HG02973 (cell line): ENCODE results near the gene LPAR1.
"Not testable (repeated sequence)": the region's sequence is repeated elsewhere in the genome, so short reads cannot be mapped to it uniquely, and the experiment has no call there.

Experiments used
- ATAC-seq: cut with Tn5 transposase; IDR thresholded peaks from one replicate; pipeline ENCODE4 v1.9.1; 2021; ENCODE audit warnings: moderate library complexity; ENCODE audit not compliant: unreplicated experiment

The LPAR1 gene

DNA sequence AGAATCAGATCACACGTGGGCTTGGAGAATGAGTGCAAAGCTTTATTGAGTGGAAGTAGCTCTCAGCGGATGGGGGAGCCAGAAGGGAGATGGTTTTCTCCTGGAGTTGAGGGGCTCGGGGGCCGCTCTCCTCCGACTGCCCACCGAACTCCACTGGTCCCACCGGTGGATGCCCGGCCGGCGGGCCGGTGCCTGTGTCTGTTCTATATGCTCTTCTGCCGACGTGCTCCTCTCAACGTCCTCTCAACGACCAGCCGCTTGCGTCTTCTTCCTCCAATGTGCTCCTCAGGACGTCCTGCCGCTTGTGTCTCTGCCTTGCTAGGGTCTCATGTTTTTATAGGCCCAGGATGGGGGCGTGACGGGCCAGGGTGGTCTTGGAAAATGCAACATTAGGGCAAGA lies 207.8 kb downstream of the LPAR1 start:
- ATAC-seq = no peak

GRCh38 chr9:110828264-110828663 lies 210.0 kb downstream of the LPAR1 start:
- ATAC-seq = no peak

GRCh38 chr9:110826400-110826799 lies 211.9 kb downstream of the LPAR1 start:
- not testable (repeated sequence) for ATAC-seq

DNA sequence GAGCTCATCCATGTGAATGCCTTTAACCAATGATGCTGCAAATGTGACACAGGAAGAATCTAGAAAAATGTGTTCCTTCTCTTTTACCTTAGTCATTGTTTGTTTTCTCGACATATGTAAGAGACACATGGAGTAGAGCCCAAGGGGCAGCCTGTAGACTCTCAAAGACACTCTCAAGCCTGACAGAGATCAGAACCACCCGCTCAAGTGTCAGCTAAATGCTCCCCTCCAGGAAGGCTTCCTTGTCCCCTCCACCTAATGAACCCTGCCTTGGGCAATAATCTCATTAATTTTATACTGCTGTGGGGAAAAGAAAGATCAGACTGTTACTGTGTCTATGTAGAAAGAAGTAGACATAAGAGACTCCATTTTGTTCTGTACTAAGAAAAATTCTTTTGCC lies 212.3 kb downstream of the LPAR1 start:
- no peak for ATAC-seq

DNA sequence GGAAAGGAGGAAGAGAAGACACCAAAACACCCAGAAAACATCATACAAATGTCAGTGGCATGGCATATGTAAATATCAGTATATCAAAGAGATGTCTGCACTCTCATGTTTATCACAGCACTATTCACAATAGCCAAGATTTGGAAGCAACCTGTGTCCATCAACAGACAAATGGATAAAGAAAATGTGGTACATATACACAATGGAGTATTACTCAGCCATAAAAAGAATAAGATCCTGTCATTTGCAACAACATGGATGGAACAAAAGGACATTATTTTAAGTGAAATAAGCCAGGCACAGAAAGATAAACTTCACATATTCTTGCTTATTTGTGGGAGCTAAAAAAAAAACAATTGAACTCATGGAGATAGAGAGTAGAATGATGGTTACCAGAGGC lies 213.1 kb downstream of the LPAR1 start:
- ATAC-seq = not testable (repeated sequence)
